IMR-90 (cell line): ENCODE data around the gene JAKMIP2. TPM values are rescaled to one million over a fixed set of nuclear protein-coding genes. Genes with fewer than 3 reads are reported as not detected.

Experiments
- ATAC-seq: fragments of 200-7000 bp; cut with Tn5 transposase; 2 replicates; pipeline ENCODE4 v1.9.1; 2020; ENCODE audit warnings: low read depth, mild to moderate bottlenecking, moderate library complexity
- BruUV-seq: library from RNA; stranded (reverse); fragments of 400-500 nt; replicated peaks from 2 replicates; lab custom pipeline; 2021; lab: Mats Ljungman, UMichigan
- CTCF ChIA-PET: fragments of 300-600 bp; formaldehyde crosslinking; extraction: SDS; loops from one replicate; lab custom pipeline; 2021; ENCODE audit warnings: antibody characterized with exemption; lab: Yijun Ruan, JAX
- POLR2A ChIA-PET: fragments of 300-600 bp; sonication (Branson Sonifier 250); formaldehyde crosslinking; loops from one replicate; lab custom pipeline; 2022; ENCODE audit warnings: antibody characterized with exemption; ENCODE audit not compliant: unreplicated experiment; lab: Charles Lee
- DNase-seq: peaks from one replicate; pipeline ENCODE4 v3.0.0; 2013
- H2AFZ ChIP-seq: replicated peaks from 2 replicates; pipeline ENCODE3; 2013; ENCODE audit warnings: low read length, mild to moderate bottlenecking; ENCODE audit not compliant: poor library complexity
- H2AK5ac ChIP-seq: 2 replicates; pipeline ENCODE4 v1.6.1; 2013; ENCODE audit warnings: low read depth, low read length, inconsistent platforms
- H2AK9ac ChIP-seq: replicated peaks from 2 replicates; pipeline ENCODE3; 2013; ENCODE audit warnings: mild to moderate bottlenecking, low read depth, low read length, moderate library complexity; ENCODE audit not compliant: poor library complexity
- H2BK120ac ChIP-seq: 2 replicates; pipeline ENCODE4 v1.6.1; 2013; ENCODE audit warnings: low read depth, low read length, inconsistent platforms
- H2BK15ac ChIP-seq: 3 replicates; pipeline ENCODE4 v1.6.1; 2013; ENCODE audit warnings: low read depth, low read length, inconsistent platforms
- H2BK20ac ChIP-seq: 2 replicates; pipeline ENCODE4 v1.6.1; 2013; ENCODE audit warnings: low read depth, mild to moderate bottlenecking, inconsistent platforms, low read length, moderate library complexity
- H2BK5ac ChIP-seq: 2 replicates; pipeline ENCODE4 v1.6.1; 2013; ENCODE audit warnings: mild to moderate bottlenecking, low read depth, low read length, inconsistent platforms; ENCODE audit not compliant: poor library complexity, severe bottlenecking
- H3K14ac ChIP-seq: replicated peaks from 2 replicates; pipeline ENCODE4 v1.6.1; 2013; ENCODE audit warnings: low read depth, low read length, inconsistent platforms
- H3K18ac ChIP-seq: 2 replicates; pipeline ENCODE4 v1.6.1; 2013; ENCODE audit warnings: low read depth, low read length, control low read depth
- H3K23ac ChIP-seq: 2 replicates; pipeline ENCODE4 v1.6.1; 2013; ENCODE audit warnings: low read depth, low read length, inconsistent platforms
- H3K27ac ChIP-seq: 2 replicates; pipeline ENCODE4 v1.5.1; 2013; ENCODE audit warnings: mild to moderate bottlenecking, control low read depth, low read length; ENCODE audit not compliant: insufficient read depth
- H3K27me3 ChIP-seq: 2 replicates; pipeline ENCODE4 v1.6.1; 2013; ENCODE audit warnings: low read length; ENCODE audit not compliant: control insufficient read depth, insufficient read depth
- H3K36me3 ChIP-seq: 2 replicates; pipeline ENCODE4 v1.6.1; 2013; ENCODE audit warnings: low read length, mixed read lengths; ENCODE audit not compliant: control insufficient read depth, insufficient read depth
- H3K4ac ChIP-seq: 2 replicates; pipeline ENCODE4 v1.6.1; 2013; ENCODE audit warnings: low read depth, low read length, inconsistent platforms
- H3K4me1 ChIP-seq: 2 replicates; pipeline ENCODE4 v1.6.1; 2013; ENCODE audit warnings: low read length, mixed read lengths; ENCODE audit not compliant: control insufficient read depth, insufficient read depth
- H3K4me2 ChIP-seq: 2 replicates; pipeline ENCODE4 v1.6.1; 2013; ENCODE audit warnings: low read depth, mild to moderate bottlenecking, control low read depth, low read length, moderate library complexity
- H3K4me3 ChIP-seq: 2 replicates; pipeline ENCODE4 v1.5.1; 2013; ENCODE audit warnings: low read depth, mild to moderate bottlenecking, control low read depth, low read length, moderate library complexity; ENCODE audit not compliant: insufficient read depth
- H3K56ac ChIP-seq: 2 replicates; pipeline ENCODE4 v1.6.1; 2013; ENCODE audit warnings: low read length, inconsistent platforms; ENCODE audit not compliant: insufficient read depth; ENCODE audit errors: extremely low read depth
- H3K79me1 ChIP-seq, 2 experiments: 2 replicates each; pipeline ENCODE4 v1.6.1; 2013; ENCODE audit warnings: low read length in 2 of 2, inconsistent platforms in 1 of 2, low read depth in 1 of 2
- H3K9ac ChIP-seq: 2 replicates; pipeline ENCODE4 v1.6.1; 2013; ENCODE audit warnings: low read depth, low read length, control low read depth
- H3K9me1 ChIP-seq: 2 replicates; pipeline ENCODE4 v1.6.1; 2013; ENCODE audit warnings: low read length, inconsistent platforms; ENCODE audit not compliant: insufficient read depth
- H3K9me3 ChIP-seq: 2 replicates; pipeline ENCODE4 v1.6.1; 2013; ENCODE audit warnings: low read length; ENCODE audit not compliant: control insufficient read depth, insufficient read depth
- H4K20me1 ChIP-seq: 2 replicates; pipeline ENCODE4 v1.6.1; 2013; ENCODE audit warnings: low read length, inconsistent platforms; ENCODE audit not compliant: insufficient read depth
- H4K5ac ChIP-seq: 2 replicates; pipeline ENCODE4 v1.6.1; 2013; ENCODE audit warnings: mild to moderate bottlenecking, low read depth, low read length, control low read depth
- H4K8ac ChIP-seq, 2 experiments: 2 replicates each; pipeline ENCODE4 v1.6.1; 2013; ENCODE audit warnings: low read depth in 2 of 2, low read length in 2 of 2, control low read depth in 1 of 2, inconsistent platforms in 1 of 2
- H4K91ac ChIP-seq: 2 replicates; pipeline ENCODE4 v1.6.1; 2013; ENCODE audit warnings: low read depth, low read length, inconsistent platforms; ENCODE audit not compliant: insufficient read depth
- BHLHE40 ChIP-seq: fragments of 150-350 bp; IDR thresholded peaks from 2 replicates; pipeline ENCODE4 v1.6.1; 2016; ENCODE audit warnings: mild to moderate bottlenecking, low read depth, low read length
- CEBPB ChIP-seq: IDR thresholded peaks from 2 replicates; pipeline ENCODE4 v1.6.1; 2012; ENCODE audit warnings: low read depth, low read length, improper control_type of control experiment
- CHD1 ChIP-seq: IDR thresholded peaks from 2 replicates; pipeline ENCODE4 v1.6.1; 2012; ENCODE audit warnings: low read depth, low read length, improper control_type of control experiment
- CTCF ChIP-seq: conservative IDR thresholded peaks from 2 replicates; pipeline ENCODE4 v1.5.1; 2012; ENCODE audit warnings: mild to moderate bottlenecking, low read depth, low read length, improper control_type of control experiment
- ELK1 ChIP-seq: fragments of 150-350 bp; IDR thresholded peaks from 2 replicates; pipeline ENCODE4 v1.6.1; 2016; ENCODE audit warnings: low read depth, mild to moderate bottlenecking, low read length, moderate library complexity, borderline replicate concordance
- FOS ChIP-seq: fragments of 150-350 bp; IDR thresholded peaks from 2 replicates; pipeline ENCODE4 v1.6.1; 2016; ENCODE audit warnings: low read depth, low read length
- MAFK ChIP-seq: IDR thresholded peaks from 2 replicates; pipeline ENCODE4 v1.6.1; 2012; ENCODE audit warnings: low read depth, low read length, improper control_type of control experiment
- MAZ ChIP-seq: IDR thresholded peaks from 2 replicates; pipeline ENCODE4 v1.6.1; 2012; ENCODE audit warnings: low read depth, mild to moderate bottlenecking, low read length, improper control_type of control experiment, moderate library complexity, borderline replicate concordance
- MXI1 ChIP-seq: IDR thresholded peaks from 2 replicates; pipeline ENCODE4 v1.6.1; 2012; ENCODE audit warnings: low read depth, mild to moderate bottlenecking, low read length, moderate library complexity, borderline replicate concordance
- NFE2L2 ChIP-seq: fragments of 150-350 bp; IDR thresholded peaks from 2 replicates; pipeline ENCODE4 v1.6.1; 2016; ENCODE audit warnings: low read depth, mild to moderate bottlenecking, low read length
- POLR2A ChIP-seq: IDR thresholded peaks from 2 replicates; pipeline ENCODE4 v1.6.1; 2012; ENCODE audit warnings: mild to moderate bottlenecking, low read depth, low read length
- RAD21 ChIP-seq: IDR thresholded peaks from 2 replicates; pipeline ENCODE4 v1.6.1; 2012; ENCODE audit warnings: low read length, improper control_type of control experiment
- RCOR1 ChIP-seq: IDR thresholded peaks from 2 replicates; pipeline ENCODE4 v1.6.1; 2012; ENCODE audit warnings: mild to moderate bottlenecking, low read length, improper control_type of control experiment; ENCODE audit not compliant: insufficient replicate concordance
- RFX5 ChIP-seq: IDR thresholded peaks from 2 replicates; pipeline ENCODE4 v1.8.0; 2012; ENCODE audit warnings: low read depth, mild to moderate bottlenecking, low read length, moderate library complexity
- SMC3 ChIP-seq: fragments of 150-350 bp; IDR thresholded peaks from 2 replicates; pipeline ENCODE4 v1.6.1; 2016; ENCODE audit warnings: low read depth, mild to moderate bottlenecking, antibody characterized with exemption, low read length, moderate library complexity
- USF2 ChIP-seq: fragments of 150-350 bp; IDR thresholded peaks from 2 replicates; pipeline ENCODE4 v1.6.1; 2017; ENCODE audit warnings: mild to moderate bottlenecking, antibody characterized with exemption, low read length, low read depth
- WGBS, 2 experiments: methylation state at CpG; one replicate each; pipeline versions ENCODE4 v1.1.5 to v1.1.7; 2013; ENCODE audit warnings: missing lambda C conversion rate in 2 of 2; ENCODE audit not compliant: insufficient read length in 1 of 2; ENCODE audit errors: extremely low coverage in 2 of 2; 5-methylcytosine and 5-hydroxymethylcytosine counted together
- dilution Hi-C: fragments of 300-500 bp; cut with HindIII; formaldehyde crosslinking; loops from one replicate; pipeline ENCODE4 v1.14.3; 2018; ENCODE audit warnings: low sequenced_read_pairs; ENCODE audit not compliant: unreplicated experiment
- in situ Hi-C: fragments of 300-500 bp; cut with MboI; formaldehyde crosslinking; loops from 3 replicates; pipeline ENCODE4 v1.14.3; 2019; ENCODE audit warnings: low sequenced_read_pairs, inconsistent platforms, mixed read lengths
- intact Hi-C: fragments of 100-400 bp; cut with micrococcal nuclease; formaldehyde crosslinking; loops from 2 replicates; pipeline ENCODE4 v1.10.0; 2022
- polyA plus RNA-seq, 3 experiments: library from polyadenylated mRNA; depleted of rRNA; stranded (reverse); fragments of >200 nt; gene quantifications; 2 replicates each; pipeline ENCODE4 v1.2.3, GENCODE V29; 2012; ENCODE audit warnings: low replicate concordance in 1 of 3
- total RNA-seq: library from RNA; depleted of rRNA; stranded (reverse); fragments of >200 nt; gene quantifications from 2 replicates; pipeline ENCODE4 v1.2.3, GENCODE V29; 2012

Gene JAKMIP2
- total and polyA plus RNA-seq, 2 of the 4 experiments (the other 2 are of a cell fraction): under 0.01 TPM; not detected in 1

- Histone ChIP-seq H4K5ac (no peak overlapping the region), H3K79me1 (no peaks in the 10 kb centered on the region), H3K36me3 (no peaks in the 10 kb centered on the region), H3K9me1 (no peaks in the 10 kb centered on the region), H2BK120ac (no peak overlapping the region), H3K27ac (no peak overlapping the region), H2BK5ac (no peak overlapping the region), H3K4me1 (no peaks in the 10 kb centered on the region), H3K9me3 (no peaks in the 10 kb centered on the region), H3K4ac (no peak overlapping the region), H3K4me3 (no peak overlapping the region), H2AFZ (no peak overlapping the region), H2BK15ac (no peak overlapping the region), H4K8ac (no peak overlapping the region), H3K14ac (no peak overlapping the region), H4K20me1 (no peaks in the 10 kb centered on the region), H3K4me2 (no peak overlapping the region), H3K23ac (no peak overlapping the region), H3K27me3 (no peaks in the 10 kb centered on the region), H2AK9ac (no peak overlapping the region), H4K91ac (no peak overlapping the region), H3K18ac (no peak overlapping the region), H3K56ac (no peak overlapping the region), H2AK5ac (no peak overlapping the region), H3K9ac (no peak overlapping the region), H2BK20ac (no peak overlapping the region)
- no CpG with 5 or more reads among the region's 2 CpGs for WGBS, 2 experiments
- ATAC-seq: no peak
- dilution Hi-C loops (no loop called here), intact Hi-C loops (no loop called here), in situ Hi-C loops (no loop called here)
- CTCF ChIA-PET: no interaction called here
- BruUV-seq: no TSS peak
- DNase-seq: no peak
- POLR2A ChIA-PET: no interaction called here
- TF ChIP-seq CEBPB: no peak
- no peak for TF ChIP-seq MAZ
- no peak for TF ChIP-seq BHLHE40
- no peak for TF ChIP-seq MAFK
- no peak for TF ChIP-seq CTCF
- no peak for TF ChIP-seq RAD21
- TF ChIP-seq RFX5: no peak
- TF ChIP-seq RCOR1: no peak
- TF ChIP-seq USF2: no peak
- no peak for TF ChIP-seq ELK1
- TF ChIP-seq MXI1: no peak
- no peak for TF ChIP-seq POLR2A
- TF ChIP-seq CHD1: no peak
- TF ChIP-seq SMC3: no peak
- no peak for TF ChIP-seq FOS
- no peak for TF ChIP-seq NFE2L2
Observed at GRCh38 chr5:147773587-147773986, 8.9 kb downstream of the JAKMIP2 start.
